HCT116 (cell line): ENCODE results near the gene TNP1. TPM values are rescaled to one million over a fixed set of nuclear protein-coding genes. Genes with fewer than 3 reads are reported as not detected.

ENCODE experiments used
- ATAC-seq: fragments of 200-7000 bp; cut with Tn5 transposase; 2 replicates; pipeline ENCODE4 v1.9.1; 2020; ENCODE audit warnings: mild to moderate bottlenecking, moderate library complexity
- BruUV-seq: library from RNA; stranded (reverse); fragments of 400-500 nt; replicated peaks from 2 replicates; lab custom pipeline; 2021; lab: Mats Ljungman, UMichigan
- CTCF ChIA-PET: fragments of 300-600 bp; sonication (Branson Sonifier 250); formaldehyde crosslinking; loops from one replicate; lab custom pipeline; 2021; ENCODE audit warnings: antibody characterized with exemption; lab: Charles Lee
- POLR2A ChIA-PET: fragments of 300-600, 350-600 bp; sonication (Branson Sonifier 250); formaldehyde crosslinking; loops from one replicate; lab custom pipeline; 2021; ENCODE audit warnings: antibody characterized with exemption; lab: Charles Lee
- RAD21 ChIA-PET, 2 experiments: fragments of 300-600 bp; sonication (Branson Sonifier 250); formaldehyde crosslinking; loops; one replicate each; lab custom pipeline; 2023; ENCODE audit warnings: low total read pairs in 2 of 2; ENCODE audit not compliant: uncharacterized antibody in 2 of 2, unreplicated experiment in 2 of 2, low non-redundant PET in 1 of 2; lab: Charles Lee
- DNase-seq: peaks from one replicate; pipeline ENCODE4 v3.0.0-alpha.2; 2010; ENCODE audit warnings: low read depth, low spot score
- H2AFZ ChIP-seq: fragments of 200-600 bp; shearing (Covaris generic), sonication (generic); 2 replicates; pipeline ENCODE4 v1.6.1; 2017; ENCODE audit warnings: low read depth, mixed run types, mixed read lengths, antibody characterized with exemption, low read length; ENCODE audit not compliant: poor library complexity, severe bottlenecking
- H3K27ac ChIP-seq: 2 replicates; pipeline ENCODE4 v1.5.1; 2012; ENCODE audit warnings: low read depth, low read length
- H3K27me3 ChIP-seq: fragments of 200-600 bp; sonication (generic); 2 replicates; pipeline ENCODE4 v1.6.1; 2016; ENCODE audit warnings: mixed run types, low read length, mixed read lengths; ENCODE audit not compliant: insufficient read depth
- H3K36me3 ChIP-seq, 2 experiments: fragments of 200-500 bp in 1 of 2; fragments of 200-600 bp in 1 of 2; sonication (Bioruptor generic) in 1 of 2; sonication (generic) in 1 of 2; 2 replicates each; pipeline versions ENCODE4 v1.5.1 to v1.6.1; 2014 to 2016; ENCODE audit warnings: low read length in 2 of 2, inconsistent platforms in 1 of 2, mixed read lengths in 1 of 2, mixed run types in 1 of 2; ENCODE audit not compliant: insufficient read depth in 2 of 2, control insufficient read depth in 1 of 2
- H3K4me1 ChIP-seq, 2 experiments: fragments of 200-600 bp in 1 of 2; sonication (generic) in 1 of 2; 2 replicates each; pipeline versions ENCODE4 v1.5.1 to v1.6.1; 2012 to 2017; ENCODE audit warnings: low read length in 2 of 2, inconsistent platforms in 1 of 2, mild to moderate bottlenecking in 1 of 2, mixed read lengths in 1 of 2, mixed run types in 1 of 2, moderate library complexity in 1 of 2; ENCODE audit not compliant: insufficient read depth in 2 of 2, control insufficient read depth in 1 of 2
- H3K4me2 ChIP-seq: fragments of 200-600 bp; sonication (generic); 2 replicates; pipeline ENCODE4 v1.6.1; 2017; ENCODE audit warnings: mixed run types, low read length, mixed read lengths
- H3K4me3 ChIP-seq, 2 experiments: fragments of 200-600 bp in 1 of 2; sonication (generic) in 1 of 2; replicated peaks in 1 of 2; 2 replicates each; pipeline ENCODE4 v1.5.1; 2011 to 2016; ENCODE audit warnings: low read length in 2 of 2, control low read depth in 1 of 2, low read depth in 1 of 2, mild to moderate bottlenecking in 1 of 2, mixed read lengths in 1 of 2, mixed run types in 1 of 2
- H3K79me2 ChIP-seq: fragments of 200-600 bp; sonication (generic); 2 replicates; pipeline ENCODE4 v1.6.1; 2017; ENCODE audit warnings: mild to moderate bottlenecking, mixed run types, low read length, moderate library complexity, mixed read lengths; ENCODE audit not compliant: insufficient read depth
- H3K9ac ChIP-seq: fragments of 200-600 bp; sonication (generic); 2 replicates; pipeline ENCODE4 v1.6.1; 2016; ENCODE audit warnings: low read length, mixed read lengths
- H3K9me2 ChIP-seq: fragments of 200-600 bp; sonication (generic), shearing (Covaris generic); 2 replicates; pipeline ENCODE4 v1.6.1; 2017; ENCODE audit warnings: mixed run types, mild to moderate bottlenecking, moderate library complexity; ENCODE audit not compliant: insufficient read depth
- H3K9me3 ChIP-seq, 2 experiments: fragments of 200-500 bp in 1 of 2; fragments of 200-600 bp in 1 of 2; sonication (Bioruptor generic) in 1 of 2; sonication (generic) in 1 of 2; 2 replicates each; pipeline ENCODE4 v1.6.1; 2014 to 2017; ENCODE audit warnings: low read length in 2 of 2, mixed read lengths in 2 of 2, inconsistent platforms in 1 of 2, low read depth in 1 of 2, mild to moderate bottlenecking in 1 of 2, mixed run types in 1 of 2, moderate library complexity in 1 of 2; ENCODE audit not compliant: control insufficient read depth in 1 of 2, insufficient read depth in 1 of 2
- H4K20me1 ChIP-seq: fragments of 200-600 bp; sonication (generic), shearing (Covaris generic); 2 replicates; pipeline ENCODE4 v1.6.1; 2017; ENCODE audit warnings: mixed run types, mild to moderate bottlenecking, moderate library complexity; ENCODE audit not compliant: insufficient read depth
- CBX3 ChIP-seq: IDR thresholded peaks from 2 replicates; pipeline ENCODE4 v1.6.1; 2012; ENCODE audit warnings: low read depth
- CEBPB ChIP-seq: IDR thresholded peaks from 2 replicates; pipeline ENCODE4 v1.6.1; 2012; ENCODE audit warnings: low read depth
- EGR1 ChIP-seq: IDR thresholded peaks from 2 replicates; pipeline ENCODE4 v1.6.1; 2012; ENCODE audit warnings: low read depth
- EZH2 ChIP-seq: fragments of 200-600 bp; sonication (generic); IDR thresholded peaks from 2 replicates; pipeline ENCODE4 v1.6.1; 2017; ENCODE audit warnings: antibody characterized with exemption, mixed run types
- EZH2phosphoT487 ChIP-seq: fragments of 200-600 bp; IDR thresholded peaks from 2 replicates; pipeline ENCODE4 v1.6.1; 2018; ENCODE audit warnings: antibody characterized with exemption, borderline replicate concordance
- FOSL1 ChIP-seq: IDR thresholded peaks from 2 replicates; pipeline ENCODE4 v1.6.1; 2012; ENCODE audit warnings: low read depth
- MAX ChIP-seq: IDR thresholded peaks from 2 replicates; pipeline ENCODE4 v1.6.1; 2012
- POLR2A ChIP-seq: IDR thresholded peaks from 2 replicates; pipeline ENCODE4 v1.7.0; 2011; ENCODE audit warnings: borderline replicate concordance; ENCODE audit not compliant: insufficient read depth, insufficient read length; ENCODE audit errors: extremely low read depth
- POLR2AphosphoS5 ChIP-seq: IDR thresholded peaks from 2 replicates; pipeline ENCODE4 v1.6.1; 2011; ENCODE audit warnings: mild to moderate bottlenecking, low read depth, low read length, moderate library complexity
- RAD21 ChIP-seq: IDR thresholded peaks from 2 replicates; pipeline ENCODE4 v1.6.1; 2012; ENCODE audit warnings: low read depth, mild to moderate bottlenecking
- REST ChIP-seq: IDR thresholded peaks from 2 replicates; pipeline ENCODE4 v1.6.1; 2012; ENCODE audit warnings: low read depth
- SP1 ChIP-seq: IDR thresholded peaks from 2 replicates; pipeline ENCODE4 v1.6.1; 2012; ENCODE audit warnings: low read depth
- SRF ChIP-seq: IDR thresholded peaks from 2 replicates; pipeline ENCODE4 v1.6.1; 2012; ENCODE audit warnings: low read depth
- TCF7L2 ChIP-seq: IDR thresholded peaks from 2 replicates; pipeline ENCODE4 v1.7.0; 2011; ENCODE audit warnings: borderline replicate concordance, inconsistent platforms; ENCODE audit not compliant: insufficient read depth, insufficient read length; ENCODE audit errors: extremely low read depth
- YY1 ChIP-seq: IDR thresholded peaks from 2 replicates; pipeline ENCODE4 v1.6.1; 2011; ENCODE audit warnings: low read length, low read depth, moderate library complexity, mild to moderate bottlenecking; ENCODE audit not compliant: insufficient replicate concordance; ENCODE audit errors: extremely low read depth
- ZBTB33 ChIP-seq: IDR thresholded peaks from 2 replicates; pipeline ENCODE4 v1.6.1; 2011; ENCODE audit warnings: mild to moderate bottlenecking, low read length, moderate library complexity; ENCODE audit not compliant: insufficient replicate concordance; ENCODE audit errors: extremely low read depth
- ZFX ChIP-seq: fragments of 450-650 bp; IDR thresholded peaks from 2 replicates; pipeline ENCODE4 v1.6.1; 2017
- ZNF274 ChIP-seq: fragments of 200-500 bp; sonication (Bioruptor generic); IDR thresholded peaks from 2 replicates; pipeline ENCODE4 v1.6.1; 2014; ENCODE audit warnings: mild to moderate bottlenecking, low read depth, low read length, inconsistent platforms
- intact Hi-C: fragments of 100-400 bp; cut with micrococcal nuclease; formaldehyde crosslinking; loops from 2 replicates; pipeline ENCODE4 v1.10.0; 2022
- total RNA-seq: library from RNA; stranded (reverse); gene quantifications from one replicate; pipeline ENCODE4 v1.2.1, GENCODE V29; 2021; ENCODE audit not compliant: unreplicated experiment
- TF ChIP-seq, protein P1 (sequence below): IDR thresholded peaks from 2 replicates; pipeline ENCODE4 v1.6.1; 2012

TNP1 gene
- total RNA-seq, 1 experiment from 2014 or later = not detected

- TF ChIP-seq, protein P1, sequence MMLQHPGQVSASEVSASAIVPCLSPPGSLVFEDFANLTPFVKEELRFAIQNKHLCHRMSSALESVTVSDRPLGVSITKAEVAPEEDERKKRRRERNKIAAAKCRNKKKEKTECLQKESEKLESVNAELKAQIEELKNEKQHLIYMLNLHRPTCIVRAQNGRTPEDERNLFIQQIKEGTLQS = no peak
- TF ChIP-seq SRF = no peak
- no peak for TF ChIP-seq ZNF274
Observed at GRCh38 chr2:216851486-216852090, 8.3 kb downstream of the TNP1 start (continued).

DNA sequence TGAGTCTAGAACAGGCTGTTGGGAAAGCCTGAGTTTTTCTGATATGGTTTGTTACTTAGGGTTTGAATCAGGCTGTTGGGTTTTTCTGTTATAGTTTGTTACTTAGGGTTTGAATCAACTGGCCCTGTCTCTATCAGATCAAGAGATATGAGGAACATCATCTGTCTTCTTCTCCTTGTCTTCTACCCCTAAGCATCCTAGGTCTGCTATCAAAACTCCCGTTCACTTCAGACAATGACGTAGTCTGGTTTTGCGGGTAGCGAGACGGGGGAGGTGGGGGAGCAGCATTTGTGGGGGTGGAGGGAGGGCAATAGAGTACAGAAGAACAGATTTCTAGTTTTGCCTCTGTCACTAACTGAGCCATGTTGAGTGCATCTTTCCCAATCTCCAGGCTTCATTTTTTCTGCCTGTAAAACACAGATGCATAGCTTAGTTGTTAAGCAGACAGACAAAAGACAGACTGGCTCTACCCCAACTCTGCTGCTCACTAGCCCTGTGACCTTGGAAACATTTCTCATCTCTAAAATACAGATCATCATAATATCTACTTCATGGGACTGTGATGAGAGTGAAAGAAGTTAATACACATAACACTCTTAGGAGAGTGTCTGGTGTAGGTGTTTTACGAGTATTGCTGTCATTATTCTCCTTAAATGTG is 9.1 kb downstream of the TNP1 start:
- CTCF ChIA-PET = no interaction called here
- TF ChIP-seq EZH2phosphoT487 (no peak), REST (no peak), ZBTB33 (no peak), EZH2 (no peak), CBX3 (no peak), SRF (no peak), POLR2A (no peak), MAX (no peak), TCF7L2 (no peak), YY1 (no peak), ZFX (no peak), FOSL1 (no peak), CEBPB (no peak), POLR2AphosphoS5 (no peak), EGR1 (no peak), SP1 (no peak), RAD21 (no peak)
- TF ChIP-seq, protein P1 = no peak
- TF ChIP-seq, all 23 proteins: peak for 0
- ATAC-seq (no peak), DNase-seq (no peak)
- Histone ChIP-seq H4K20me1 (no peaks in the 10 kb centered on the region), H3K4me1 (no peaks in the 10 kb centered on the region), H3K9ac (no peak overlapping the region), H3K27ac (no peak overlapping the region), H3K9me2 (no peaks in the 10 kb centered on the region), H3K27me3 (peaks cover 26% of the 10 kb centered on the region), H3K4me2 (no peak overlapping the region), H2AFZ (no peak overlapping the region), H3K36me3 (no peaks in the 10 kb centered on the region), H3K9me3 (no peaks in the 10 kb centered on the region), H3K4me3 (no peak overlapping the region), H3K79me2 (no peaks in the 10 kb centered on the region)
- POLR2A ChIA-PET = no interaction called here
- BruUV-seq = no TSS peak
- intact Hi-C loops = no loop called here
- RAD21 ChIA-PET = no interaction called here
